Skeletal muscle cell (primary cell): ENCODE results near the gene IRX1.

Experiments used
- DNase-seq: peaks from one replicate; pipeline ENCODE4 v3.0.0-alpha.2; 2010; ENCODE audit warnings: low read depth
- H3K4me3 ChIP-seq: 2 replicates; pipeline ENCODE4 v1.5.1; 2011; ENCODE audit warnings: low read depth, mild to moderate bottlenecking, control low read depth, low read length, moderate library complexity

The IRX1 gene

DNA sequence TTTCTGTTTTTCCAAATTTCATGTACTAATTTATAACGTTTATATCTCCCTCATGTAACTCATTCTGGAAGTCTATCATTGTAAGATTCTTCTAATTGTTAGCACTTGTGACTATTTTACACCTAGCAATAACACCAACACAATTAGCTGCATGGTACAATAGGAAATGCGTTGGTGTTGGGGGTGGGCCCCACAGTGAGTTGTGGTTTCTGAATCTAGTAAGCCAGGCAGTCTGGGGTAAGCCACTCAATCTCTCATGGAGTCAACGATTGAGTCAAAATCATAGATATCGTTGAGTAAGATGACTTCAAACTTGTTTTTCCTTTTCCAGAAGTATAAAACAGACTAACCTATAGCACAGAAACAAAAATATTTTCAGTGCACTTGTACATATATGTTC lies 30.0 kb downstream of the IRX1 start:
- H3K4me3 ChIP-seq, result no peak overlapping the region
- DNase-seq, result no peak

DNA sequence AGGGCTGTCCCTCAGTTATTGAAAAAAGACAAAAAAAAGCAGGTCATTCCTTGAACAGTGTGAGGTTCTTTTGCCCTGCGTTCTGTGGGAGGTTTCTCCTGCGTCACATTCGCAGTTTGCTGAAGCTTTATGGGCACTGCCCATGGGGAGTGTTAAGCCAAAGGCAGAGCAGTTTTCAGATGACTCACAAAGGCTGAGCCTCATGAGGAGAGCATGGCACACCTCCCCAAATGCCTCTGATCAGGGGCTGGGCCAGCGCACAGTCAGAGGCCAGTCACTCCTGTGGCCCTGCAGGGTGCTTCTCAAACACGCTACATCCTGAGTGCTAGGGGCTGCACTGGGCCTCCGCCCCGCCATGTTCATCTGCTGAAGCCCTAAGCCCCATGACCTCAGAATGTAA lies 38.4 kb downstream of the IRX1 start:
- no peak overlapping the region for H3K4me3 ChIP-seq
- no peak for DNase-seq

DNA sequence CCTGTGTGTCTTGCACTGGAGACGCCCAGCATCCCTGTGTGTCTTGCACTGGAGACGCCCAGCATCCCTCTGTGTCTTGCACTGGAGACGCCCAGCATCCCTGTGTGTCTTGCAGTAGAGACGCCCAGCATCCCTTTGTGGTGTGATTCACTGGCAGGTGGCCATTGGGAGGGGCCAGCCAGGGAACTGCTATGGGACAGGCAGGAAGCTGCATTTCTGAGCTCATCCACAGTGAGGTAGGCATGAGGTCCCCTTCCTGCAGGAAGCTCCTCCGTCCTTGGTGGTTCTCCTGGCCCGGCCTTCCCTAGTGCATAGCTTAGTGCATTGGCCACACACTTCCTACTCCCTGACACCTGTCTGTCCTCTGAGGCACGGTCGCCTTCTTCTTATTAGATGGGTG lies 43.5 kb downstream of the IRX1 start:
- no peak overlapping the region for H3K4me3 ChIP-seq

DNA sequence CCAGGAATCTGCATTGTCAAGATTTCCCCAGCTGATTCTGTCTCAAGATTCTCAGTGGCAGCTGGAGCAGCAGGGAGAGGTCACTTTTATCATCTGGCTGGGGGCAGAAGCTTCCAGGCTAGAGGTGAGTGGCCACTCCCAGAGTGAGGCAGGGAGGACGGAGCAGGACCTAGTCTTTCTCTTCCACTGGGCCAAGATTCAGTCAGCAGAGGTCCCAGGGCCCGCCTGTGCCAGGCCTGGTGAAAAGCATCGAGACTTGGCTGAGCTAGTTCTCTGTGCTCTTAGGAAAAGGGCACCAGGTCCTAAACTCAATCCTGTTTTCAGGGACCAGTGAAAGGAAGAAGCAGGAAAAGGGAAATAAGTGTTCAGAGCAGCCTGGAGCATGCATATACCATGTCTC lies 46.6 kb downstream of the IRX1 start:
- no peak for DNase-seq
- H3K4me3 ChIP-seq, result no peak overlapping the region

More for the DNA sequence above, 43.5 kb downstream of the IRX1 start:
- DNase-seq, result no peak

DNA sequence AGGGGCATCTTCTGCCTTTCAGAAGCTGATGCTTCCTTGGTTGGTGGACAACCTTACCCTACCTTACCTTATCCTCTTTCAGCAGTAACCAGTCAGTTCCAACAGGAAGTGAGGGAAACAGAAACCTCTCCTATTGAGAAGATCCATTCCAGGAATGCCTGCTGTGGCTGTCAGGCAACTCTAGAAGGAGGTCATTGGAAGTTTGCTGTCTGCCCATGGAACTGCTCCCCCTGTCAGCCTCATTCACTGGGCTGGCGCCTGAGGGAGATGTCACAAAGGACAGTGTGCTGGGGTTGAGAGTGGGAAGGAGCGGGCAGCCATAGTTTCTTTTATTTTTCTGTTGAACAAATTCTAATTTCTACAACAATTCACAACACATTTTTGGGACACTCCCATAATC lies 54.7 kb downstream of the IRX1 start:
- DNase-seq, result no peak
- H3K4me3 ChIP-seq, result no peak overlapping the region

DNA sequence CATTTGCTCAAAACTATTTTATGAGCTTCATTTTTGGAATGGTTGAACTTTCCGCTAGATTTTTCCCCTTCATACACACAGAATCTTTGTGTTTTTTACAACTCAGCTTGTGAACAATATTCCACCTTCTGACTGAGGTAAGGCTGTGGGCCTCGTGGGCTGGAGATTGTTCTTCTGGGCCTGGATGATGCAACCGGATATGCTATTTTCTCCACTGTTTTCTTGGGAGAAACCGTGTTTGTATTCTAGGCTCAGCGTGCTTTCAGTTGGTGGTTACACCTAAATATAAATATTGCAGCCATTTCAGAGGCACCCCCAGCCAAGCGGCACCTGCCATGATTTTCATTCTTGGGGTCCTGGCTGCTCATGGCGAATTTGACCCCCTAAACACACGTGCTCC lies 55.2 kb downstream of the IRX1 start:
- no peak overlapping the region for H3K4me3 ChIP-seq
- DNase-seq, result no peak
